Spleen (tissue), 7 donors: ENCODE measurements around the gene AK9.

Source experiments
- CTCF ChIP-seq, 11 experiments: fragments of 200-600 bp in 7 of 11; fragments of 450-650 bp in 4 of 11; sonication (generic) in 4 of 11; IDR thresholded peaks in 8 of 11; conservative IDR thresholded peaks in 3 of 11; 1 replicate in 7 of 11; 2 replicates in 4 of 11; pipeline versions ENCODE4 v1.4.0 to v1.8.0; 2016 to 2021; ENCODE audit warnings: antibody characterized with exemption in 11 of 11, inconsistent platforms in 4 of 11, mild to moderate bottlenecking in 1 of 11
- POLR2AphosphoS5 ChIP-seq, 3 donors: sonication (generic); formaldehyde crosslinking; IDR thresholded peaks; one replicate each; pipeline ENCODE4 v1.5.1; 2017; ENCODE audit warnings: antibody characterized with exemption in 3 of 3
- donor health status: DM: no; HTN: no; CAD: no; lungs with moderate emphysema.
- donor health status: DM: no; HTN: no; CAD: no.
- donor health status: DM: no; HTN: no; CAD: no.

DNA sequence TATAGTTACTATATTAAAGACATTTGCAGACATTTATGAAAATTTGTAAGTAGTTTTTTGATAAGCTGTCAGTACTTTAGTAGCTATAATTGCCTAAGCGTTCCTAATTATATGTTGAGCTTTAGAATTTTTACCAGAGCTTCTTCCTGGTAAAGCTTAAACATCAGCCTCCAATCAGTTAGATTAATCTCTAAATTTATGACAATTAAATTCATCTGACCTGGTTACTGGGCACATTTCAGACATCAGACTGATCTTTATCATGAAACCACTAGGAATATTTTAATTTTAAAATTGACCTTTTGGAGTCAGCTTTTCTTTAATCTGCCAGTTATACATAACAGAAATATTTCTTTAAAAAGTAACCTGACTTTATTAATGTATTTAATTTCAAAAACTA lies 23.6 kb upstream of the AK9 start:
- TF ChIP-seq CTCF (IDR thresholded peaks at IDR 0.05 in 8 of 11, conservative IDR thresholded peaks at IDR 0.05 in 3 of 11) (no peak), POLR2AphosphoS5 (IDR thresholded peaks at IDR 0.05) (no peak)
